ENCODE data around the gene ADRA1B. TPM values are rescaled to one million over a fixed set of nuclear protein-coding genes. Genes with fewer than 3 reads are reported as not detected.

ADRA1B gene
- polyA plus RNA-seq, 3 donors: not detected

DNA sequence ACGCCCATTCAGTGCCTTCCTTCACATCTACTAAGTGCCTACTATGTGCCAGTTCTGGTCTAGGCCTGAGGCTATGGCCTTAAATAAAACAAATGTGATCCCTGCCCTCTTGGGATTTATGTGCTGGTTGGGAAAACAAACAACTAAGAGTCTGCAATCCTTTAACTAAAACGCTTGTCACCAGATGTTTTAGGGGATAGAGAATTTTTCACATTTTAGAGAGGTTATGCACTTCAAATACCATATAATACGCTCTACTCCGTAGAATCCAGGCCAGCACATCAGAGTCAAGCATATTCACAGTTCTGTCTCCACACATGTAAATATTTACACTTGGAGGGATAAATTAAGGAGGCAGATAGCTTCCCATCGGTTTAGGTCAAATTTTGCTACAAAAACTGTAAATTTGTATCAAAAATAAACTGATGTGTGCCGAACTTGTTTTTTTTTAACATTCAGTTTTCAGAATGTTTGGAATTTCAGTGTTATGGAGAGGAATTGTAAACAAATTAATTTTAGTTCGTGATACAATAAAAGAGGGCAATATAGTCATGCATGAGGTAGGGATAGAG lies 22.0 kb upstream of the ADRA1B start:
- Mint-ChIP-seq H3K4me3 (no peak overlapping the region), H3K9me3 (peaks cover 0 to 6% (median 3%) of the 10 kb centered on the region in 7 donors), H3K27ac (no peak overlapping the region), H3K36me3 (no peaks in the 10 kb centered on the region), H3K27me3 (ENCODE audit: low read depth in 3 of 3) (peaks cover 4 to 9% (median 9%) of the 10 kb centered on the region in 3 donors), H3K4me1 (no peaks in the 10 kb centered on the region)
- Histone ChIP-seq H3K36me3 (replicated peaks in 1 of 2; ENCODE audit: control insufficient read depth in 1 of 2, insufficient read depth in 2 of 2, low read length in 2 of 2) (no peaks in the 10 kb centered on the region), H3K79me2 (ENCODE audit: insufficient read depth, low read length) (no peaks in the 10 kb centered on the region), H4K20me1 (ENCODE audit: insufficient read depth, low read length) (no peaks in the 10 kb centered on the region), H3K4me1 (ENCODE audit: control insufficient read depth in 1 of 2, insufficient read depth in 2 of 2, low read length in 2 of 2) (no peaks in the 10 kb centered on the region), H3K27ac (ENCODE audit: low read depth in 1 of 2, low read length in 2 of 2) (no peak overlapping the region), H3K4me3 (replicated peaks in 1 of 3; ENCODE audit: low read depth in 2 of 3, low read length in 3 of 3) (no peak overlapping the region), H3K9ac (ENCODE audit: insufficient read depth, low read length, poor library complexity, severe bottlenecking) (no peak overlapping the region), H3K27me3 (ENCODE audit: control insufficient read depth in 2 of 2, insufficient read depth in 2 of 2, low read length in 2 of 2) (no peaks in the 10 kb centered on the region), H2AFZ (ENCODE audit: insufficient read depth, low read depth, low read length, poor library complexity, severe bottlenecking) (no peak overlapping the region), H3K9me3 (replicated peaks in 1 of 2; ENCODE audit: control insufficient read depth in 1 of 2, insufficient read depth in 1 of 2, low read length in 2 of 2) (no peaks in the 10 kb centered on the region), H3K4me2 (replicated peaks; ENCODE audit: extremely low read depth, low read length, poor library complexity, severe bottlenecking) (no peak overlapping the region)
- WGBS (ENCODE audit: insufficient coverage): 100% methylated on average over 1 of the region's 7 CpGs
- TF ChIP-seq, protein P1, sequence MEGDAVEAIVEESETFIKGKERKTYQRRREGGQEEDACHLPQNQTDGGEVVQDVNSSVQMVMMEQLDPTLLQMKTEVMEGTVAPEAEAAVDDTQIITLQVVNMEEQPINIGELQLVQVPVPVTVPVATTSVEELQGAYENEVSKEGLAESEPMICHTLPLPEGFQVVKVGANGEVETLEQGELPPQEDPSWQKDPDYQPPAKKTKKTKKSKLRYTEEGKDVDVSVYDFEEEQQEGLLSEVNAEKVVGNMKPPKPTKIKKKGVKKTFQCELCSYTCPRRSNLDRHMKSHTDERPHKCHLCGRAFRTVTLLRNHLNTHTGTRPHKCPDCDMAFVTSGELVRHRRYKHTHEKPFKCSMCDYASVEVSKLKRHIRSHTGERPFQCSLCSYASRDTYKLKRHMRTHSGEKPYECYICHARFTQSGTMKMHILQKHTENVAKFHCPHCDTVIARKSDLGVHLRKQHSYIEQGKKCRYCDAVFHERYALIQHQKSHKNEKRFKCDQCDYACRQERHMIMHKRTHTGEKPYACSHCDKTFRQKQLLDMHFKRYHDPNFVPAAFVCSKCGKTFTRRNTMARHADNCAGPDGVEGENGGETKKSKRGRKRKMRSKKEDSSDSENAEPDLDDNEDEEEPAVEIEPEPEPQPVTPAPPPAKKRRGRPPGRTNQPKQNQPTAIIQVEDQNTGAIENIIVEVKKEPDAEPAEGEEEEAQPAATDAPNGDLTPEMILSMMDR (IDR thresholded peaks at IDR 0.05): no peak
- DNase-seq: no peak
- intact Hi-C loops (cut with micrococcal nuclease): no loop called here

DNA sequence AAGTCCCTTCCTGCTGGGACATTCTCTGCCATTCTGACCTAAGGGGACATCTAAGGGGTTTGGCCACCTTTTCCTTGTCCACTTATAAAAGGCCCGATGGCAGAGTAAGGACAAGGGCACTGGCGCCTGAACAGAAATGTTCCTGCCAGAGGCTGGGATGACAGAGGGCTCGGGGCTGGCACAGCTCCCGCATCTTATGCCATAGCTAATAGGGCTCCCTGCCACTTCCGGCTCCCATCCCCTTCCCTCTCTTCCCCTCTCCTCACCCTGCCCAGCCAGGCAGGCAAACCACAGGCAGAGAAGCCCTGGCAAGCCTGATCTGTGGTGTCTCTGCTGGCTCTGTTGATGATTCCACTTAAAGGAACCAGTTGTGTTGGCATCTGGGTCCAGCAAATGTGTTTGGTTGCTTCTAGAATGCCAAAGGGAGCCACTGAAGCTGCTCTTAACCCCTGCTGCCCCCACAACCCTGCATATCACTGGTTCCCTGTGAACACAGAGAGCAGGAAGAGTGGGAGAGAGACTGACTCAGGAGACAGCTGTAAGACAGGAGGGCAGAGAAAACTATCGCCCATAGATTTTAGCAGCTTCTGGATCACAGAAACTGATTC lies 18.4 kb upstream of the ADRA1B start:
- Histone ChIP-seq H3K4me2 (replicated peaks; ENCODE audit: extremely low read depth, low read length, poor library complexity, severe bottlenecking) (no peak overlapping the region), H3K9ac (ENCODE audit: insufficient read depth, low read length, poor library complexity, severe bottlenecking) (no peak overlapping the region), H3K36me3 (replicated peaks in 1 of 2; ENCODE audit: control insufficient read depth in 1 of 2, insufficient read depth in 2 of 2, low read length in 2 of 2) (no peaks in the 10 kb centered on the region), H3K9me3 (replicated peaks in 1 of 2; ENCODE audit: control insufficient read depth in 1 of 2, insufficient read depth in 1 of 2, low read length in 2 of 2) (no peaks in the 10 kb centered on the region), H3K79me2 (ENCODE audit: insufficient read depth, low read length) (no peaks in the 10 kb centered on the region), H2AFZ (ENCODE audit: insufficient read depth, low read depth, low read length, poor library complexity, severe bottlenecking) (no peak overlapping the region), H3K4me3 (replicated peaks in 1 of 3; ENCODE audit: low read depth in 2 of 3, low read length in 3 of 3) (no peak overlapping the region), H3K4me1 (ENCODE audit: control insufficient read depth in 1 of 2, insufficient read depth in 2 of 2, low read length in 2 of 2) (peaks cover 12% of the 10 kb centered on the region in 2 donors), H3K27ac (ENCODE audit: low read depth in 1 of 2, low read length in 2 of 2) (no peak overlapping the region), H3K27me3 (ENCODE audit: control insufficient read depth in 2 of 2, insufficient read depth in 2 of 2, low read length in 2 of 2) (no peaks in the 10 kb centered on the region), H4K20me1 (ENCODE audit: insufficient read depth, low read length) (no peaks in the 10 kb centered on the region)
- Mint-ChIP-seq H3K36me3 (no peaks in the 10 kb centered on the region), H3K4me1 (peaks cover 14% of the 10 kb centered on the region), H3K9me3 (peaks cover 0 to 8% (median 3%) of the 10 kb centered on the region in 7 donors), H3K27ac (no peak overlapping the region), H3K4me3 (no peak overlapping the region), H3K27me3 (ENCODE audit: low read depth in 3 of 3) (peaks cover 7 to 9% (median 7%) of the 10 kb centered on the region in 3 donors)
- TF ChIP-seq, protein P1 (IDR thresholded peaks at IDR 0.05): no peak
- intact Hi-C loops (cut with micrococcal nuclease): no loop called here
- WGBS (ENCODE audit: insufficient coverage): 91% methylated on average over 5 of the region's 6 CpGs
- no peak for DNase-seq
